Retinal pigment epithelial cell (primary cell): ENCODE results near the gene CADPS.

Source experiments
- DNase-seq: peaks from one replicate; pipeline ENCODE4 v3.0.0-alpha.2; 2010; ENCODE audit warnings: low read depth
- H3K4me3 ChIP-seq: 2 replicates; pipeline ENCODE4 v1.5.1; 2011; ENCODE audit warnings: mild to moderate bottlenecking, low read length, control low read depth, moderate library complexity
- CTCF ChIP-seq: conservative IDR thresholded peaks from 2 replicates; pipeline ENCODE4 v1.5.1; 2011; ENCODE audit warnings: low read depth, low read length, control low read depth, inconsistent platforms

The CADPS gene

GRCh38 chr3:62421207-62421606, 454.0 kb downstream of the CADPS start:
- no peak overlapping the region for H3K4me3 ChIP-seq
- no peak for DNase-seq
- TF ChIP-seq CTCF = no peak

- no peak overlapping the region for H3K4me3 ChIP-seq
- DNase-seq = no peak
- no peak for TF ChIP-seq CTCF
Observed at GRCh38 chr3:62416144-62416543, 459.1 kb downstream of the CADPS start.

- no peak for TF ChIP-seq CTCF
- no peak overlapping the region for H3K4me3 ChIP-seq
- DNase-seq = no peak
Observed at GRCh38 chr3:62415312-62415801, 459.9 kb downstream of the CADPS start.

- no peak overlapping the region for H3K4me3 ChIP-seq
- TF ChIP-seq CTCF = no peak
- no peak for DNase-seq
Observed at GRCh38 chr3:62414786-62415185, 460.4 kb downstream of the CADPS start.

- TF ChIP-seq CTCF = no peak
- no peak overlapping the region for H3K4me3 ChIP-seq
Observed at GRCh38 chr3:62413687-62414086, 461.5 kb downstream of the CADPS start.

GRCh38 chr3:62406945-62407344, 468.3 kb downstream of the CADPS start:
- no peak for DNase-seq
- H3K4me3 ChIP-seq = no peak overlapping the region
- TF ChIP-seq CTCF = no peak

More at GRCh38 chr3:62413687-62414086, 461.5 kb downstream of the CADPS start:
- DNase-seq = no peak

- no peak for DNase-seq
- no peak for TF ChIP-seq CTCF
- H3K4me3 ChIP-seq = no peak overlapping the region
Observed at GRCh38 chr3:62405566-62405965, 469.6 kb downstream of the CADPS start.
